GM21526 (cell line): ENCODE measurements around the gene NFKBIB.

Experiments used
- ATAC-seq: cut with Tn5 transposase; IDR thresholded peaks from one replicate; pipeline ENCODE4 v1.9.1; 2021; ENCODE audit warnings: moderate library complexity; ENCODE audit not compliant: unreplicated experiment, low FRiP score

Gene NFKBIB

DNA sequence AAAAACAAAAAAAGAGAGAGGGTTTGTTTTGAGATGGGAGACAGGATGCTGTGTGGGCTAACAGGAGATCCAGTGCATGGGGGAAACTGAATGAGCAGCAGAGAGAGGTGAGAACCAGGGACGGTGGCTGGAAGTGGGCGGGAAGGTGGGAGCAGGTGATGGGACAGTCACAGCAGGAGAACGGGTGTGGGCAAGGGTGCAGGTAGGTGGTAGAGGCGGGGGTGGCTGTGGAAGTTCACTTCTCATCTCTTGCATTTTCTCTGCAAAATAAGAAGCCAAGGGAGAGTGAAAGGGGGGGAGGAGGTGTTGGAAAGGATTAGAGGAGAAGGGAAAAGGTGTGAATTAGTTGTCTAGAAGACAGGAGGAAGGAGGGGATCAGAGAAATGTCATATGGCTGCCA lies 53.9 kb downstream of the NFKBIB start:
- no peak for ATAC-seq

DNA sequence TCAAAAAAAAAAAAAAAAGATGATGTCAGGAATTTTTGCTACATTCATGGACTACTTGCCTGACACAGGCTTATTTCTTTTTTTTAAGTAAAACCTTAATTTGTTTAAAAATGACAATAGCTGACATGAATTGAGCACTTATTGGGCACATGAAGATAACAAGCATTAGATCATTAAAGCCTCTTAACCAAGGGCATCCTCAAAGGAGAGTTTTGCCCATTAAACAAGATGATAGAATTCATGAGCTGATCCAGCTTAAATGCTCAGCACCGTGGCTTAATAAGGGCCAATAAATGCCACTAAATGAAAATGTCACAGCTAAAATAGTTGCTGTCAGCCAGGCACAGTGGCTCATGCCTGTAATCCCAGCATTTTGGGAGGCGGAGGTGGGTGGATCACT lies 56.5 kb downstream of the NFKBIB start:
- ATAC-seq, result no peak

DNA sequence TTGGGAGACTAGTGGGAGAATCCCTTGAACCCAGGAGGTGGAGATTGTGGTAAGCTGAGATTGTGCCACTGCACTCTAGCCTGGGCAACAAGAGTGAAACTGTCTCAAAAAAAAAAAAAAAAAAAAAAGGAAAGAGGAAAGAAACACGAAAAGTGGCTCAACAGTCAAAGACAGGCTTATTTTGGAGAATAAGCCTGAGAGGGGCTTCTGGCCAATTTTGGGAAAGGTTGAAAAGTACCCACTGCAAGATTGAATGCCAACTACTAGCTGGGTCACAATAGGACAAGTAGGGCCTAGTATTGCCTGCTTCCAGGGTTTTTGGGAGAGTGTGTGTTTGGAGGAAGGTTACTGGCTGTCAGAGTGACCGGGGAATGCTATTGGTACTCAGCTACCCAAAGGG lies 58.5 kb downstream of the NFKBIB start:
- no peak for ATAC-seq
